CD14-positive monocyte (primary cell): ENCODE data around the gene GGTLC1. TPM values are rescaled to one million over a fixed set of nuclear protein-coding genes. Genes with fewer than 3 reads are reported as not detected.

Source experiments
- DNase-seq, 3 donors: peaks; one replicate each; pipeline ENCODE4 v3.0.0-alpha.2; 2011 to 2022
- H2AFZ ChIP-seq: 2 replicates; pipeline ENCODE4 v1.6.0; 2012; ENCODE audit warnings: mild to moderate bottlenecking, low read depth, low read length, inconsistent platforms; ENCODE audit not compliant: insufficient read depth, poor library complexity, severe bottlenecking
- H3K27ac ChIP-seq, 2 donors: 1 replicate in 1 of 2; 2 replicates in 1 of 2; pipeline ENCODE4 v1.5.1; 2012 to 2013; ENCODE audit warnings: low read length in 2 of 2, control low read depth in 1 of 2, inconsistent platforms in 1 of 2, low read depth in 1 of 2, mild to moderate bottlenecking in 1 of 2
- H3K27me3 ChIP-seq, 2 donors: one replicate each; pipeline versions ENCODE4 v1.6.0 to v1.6.1; 2011 to 2013; ENCODE audit warnings: low read length in 2 of 2; ENCODE audit not compliant: control insufficient read depth in 2 of 2, insufficient read depth in 2 of 2
- H3K36me3 ChIP-seq, 2 donors: replicated peaks in 1 of 2; 1 replicate in 1 of 2; 2 replicates in 1 of 2; pipeline versions ENCODE4 v1.5.1 to v1.6.1; 2012 to 2013; ENCODE audit warnings: low read length in 2 of 2, control low read depth in 1 of 2, inconsistent platforms in 1 of 2, mild to moderate bottlenecking in 1 of 2; ENCODE audit not compliant: insufficient read depth in 2 of 2, control insufficient read depth in 1 of 2
- H3K4me1 ChIP-seq, 2 donors: 1 replicate in 1 of 2; 2 replicates in 1 of 2; pipeline versions ENCODE4 v1.5.1 to v1.6.1; 2012 to 2013; ENCODE audit warnings: low read length in 2 of 2, control low read depth in 1 of 2, inconsistent platforms in 1 of 2, mild to moderate bottlenecking in 1 of 2, moderate library complexity in 1 of 2; ENCODE audit not compliant: insufficient read depth in 2 of 2, control insufficient read depth in 1 of 2
- H3K4me2 ChIP-seq: replicated peaks from 2 replicates; pipeline ENCODE3; 2012; ENCODE audit warnings: low read length, moderate library complexity, mild to moderate bottlenecking; ENCODE audit not compliant: poor library complexity, severe bottlenecking; ENCODE audit errors: extremely low read depth
- H3K4me3 ChIP-seq, 3 experiments: fragments of 200-600 bp in 1 of 3; sonication (generic) in 1 of 3; replicated peaks in 1 of 3; 1 replicate in 2 of 3; 2 replicates in 1 of 3; pipeline ENCODE4 v1.5.1; 2011 to 2013; ENCODE audit warnings: low read length in 3 of 3, mild to moderate bottlenecking in 3 of 3, control low read depth in 2 of 3, low read depth in 2 of 3, inconsistent platforms in 1 of 3, moderate library complexity in 1 of 3
- H3K79me2 ChIP-seq: 2 replicates; pipeline ENCODE4 v1.6.0; 2012; ENCODE audit warnings: mild to moderate bottlenecking, control low read depth, inconsistent platforms, low read length, moderate library complexity; ENCODE audit not compliant: insufficient read depth
- H3K9ac ChIP-seq: 2 replicates; pipeline ENCODE4 v1.6.0; 2017; ENCODE audit warnings: low read length, mild to moderate bottlenecking; ENCODE audit not compliant: insufficient read depth, poor library complexity, severe bottlenecking
- H3K9me3 ChIP-seq, 2 donors: replicated peaks in 1 of 2; 1 replicate in 1 of 2; 2 replicates in 1 of 2; pipeline versions ENCODE4 v1.5.1 to v1.6.1; 2012 to 2013; ENCODE audit warnings: low read length in 2 of 2, control low read depth in 1 of 2; ENCODE audit not compliant: control insufficient read depth in 1 of 2, insufficient read depth in 1 of 2
- H4K20me1 ChIP-seq: 2 replicates; pipeline ENCODE4 v1.6.0; 2012; ENCODE audit warnings: mild to moderate bottlenecking, low read length, control low read depth, moderate library complexity; ENCODE audit not compliant: insufficient read depth
- H3K27ac Mint-ChIP-seq, 7 donors: one replicate each; pipeline ENCODE4 v1.8.0; 2020; ENCODE audit warnings: mild to moderate bottlenecking in 7 of 7, mixed read lengths in 7 of 7, moderate library complexity in 6 of 7, inconsistent platforms in 2 of 7
- H3K27me3 Mint-ChIP-seq, 3 donors: one replicate each; pipeline ENCODE4 v1.8.0; 2021 to 2022; ENCODE audit warnings: low read depth in 3 of 3, mild to moderate bottlenecking in 3 of 3, mixed read lengths in 3 of 3, moderate library complexity in 3 of 3, inconsistent platforms in 1 of 3
- H3K36me3 Mint-ChIP-seq, 2 donors: one replicate each; pipeline ENCODE4 v1.8.0; 2020; ENCODE audit warnings: mixed read lengths in 2 of 2, inconsistent platforms in 1 of 2, mild to moderate bottlenecking in 1 of 2
- H3K4me1 Mint-ChIP-seq: one replicate; pipeline ENCODE4 v1.8.0; 2020; ENCODE audit warnings: mild to moderate bottlenecking, mixed read lengths
- H3K4me3 Mint-ChIP-seq, 2 donors: one replicate each; pipeline ENCODE4 v1.8.0; 2020; ENCODE audit warnings: mild to moderate bottlenecking in 2 of 2, mixed read lengths in 2 of 2, moderate library complexity in 1 of 2
- H3K9me3 Mint-ChIP-seq, 7 donors: one replicate each; pipeline ENCODE4 v1.8.0; 2020 to 2022; ENCODE audit warnings: mixed read lengths in 7 of 7, mild to moderate bottlenecking in 6 of 7, moderate library complexity in 6 of 7, inconsistent platforms in 2 of 7
- CTCF ChIP-seq: fragments of 200-600 bp; IDR thresholded peaks from one replicate; pipeline ENCODE4 v1.8.0; 2022; ENCODE audit warnings: antibody characterized with exemption, mild to moderate bottlenecking
- WGBS: methylation state at CpG from one replicate; pipeline ENCODE4 v1.1.5; 2013; ENCODE audit warnings: missing lambda C conversion rate; ENCODE audit not compliant: insufficient coverage; 5-methylcytosine and 5-hydroxymethylcytosine counted together
- intact Hi-C, 2 donors: fragments of 100-400 bp; cut with micrococcal nuclease; formaldehyde crosslinking; loops; one replicate each; pipeline versions ENCODE4 v1.15.0 to v1.15.1; 2023
- polyA minus RNA-seq: library from RNA; depleted of rRNA, polyadenylated mRNA; stranded (reverse); fragments of >200 nt; gene quantifications from 2 replicates; pipeline ENCODE4 v1.2.3, GENCODE V29; 2012
- polyA plus RNA-seq, 3 donors: library from polyadenylated mRNA; depleted of rRNA in 1 of 3; unstranded in 2 of 3; stranded (reverse) in 1 of 3; fragments of 300-500 nt in 2 of 3; fragments of >200 nt in 1 of 3; fragmentation: Illumina TruSeq in 2 of 3; gene quantifications; 1 replicate in 2 of 3; 2 replicates in 1 of 3; pipeline ENCODE4 v1.2.3, GENCODE V29; 2012 to 2021
- total RNA-seq, 12 experiments: library from RNA in 1 of 12; stranded (reverse) in 1 of 12; fragments of 120-200 nt in 1 of 12; gene quantifications; one replicate each; pipeline ENCODE4 v1.2.4 and lab custom pipeline; 2013 to 2026; ENCODE audit warnings: mixed read lengths in 6 of 12, inconsistent platforms in 1 of 12

Gene GGTLC1
- total RNA-seq (2013) = not detected
- polyA plus RNA-seq = not detected
- polyA minus RNA-seq = not detected in 2 replicates
- 0 to 0.17 (median 0) reads per million in 11 experiments for total RNA-seq (lab: John Stamatoyannopoulos, UW)

DNA sequence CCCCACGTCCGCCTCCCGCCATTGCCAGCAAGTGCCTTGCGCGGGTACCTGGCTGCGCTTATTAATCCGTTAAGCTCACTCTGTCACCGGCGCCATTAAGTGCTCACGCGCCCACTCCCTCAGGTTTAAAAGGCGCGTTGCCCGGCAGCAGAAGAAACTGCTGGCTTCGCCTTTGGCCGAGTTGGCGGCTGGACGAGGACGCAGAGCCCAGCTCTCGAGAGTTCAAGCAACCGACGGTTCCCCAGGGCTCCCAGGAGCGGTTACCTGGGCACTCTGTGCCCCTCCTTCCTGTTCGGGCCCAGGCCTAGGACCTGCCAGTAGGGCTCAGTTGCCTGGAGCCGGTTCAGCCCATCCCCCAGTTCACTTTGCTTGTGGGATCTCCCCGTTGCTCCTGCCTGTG lies at the start of gene GGTLC1:
Gene GGTLC1 (minus strand): TSS at position 219 of the 400 bp plus-strand sequence. CDS start 2,168 bp downstream, outside the sequence.
- Histone ChIP-seq H3K4me1 (no peaks in the 10 kb centered on the region), H2AFZ (no peak within 1 kb of the TSS), H4K20me1 (no peaks in the 10 kb centered on the region), H3K9ac (no peak within 1 kb of the TSS), H3K36me3 (no peaks in the 10 kb centered on the region), H3K9me3 (no peaks in the 10 kb centered on the region), H3K4me2 (no peak within 1 kb of the TSS), H3K79me2 (no peaks in the 10 kb centered on the region), H3K27me3 (no peaks in the 10 kb centered on the region), H3K4me3 (no peak within 1 kb of the TSS), H3K27ac (no peak within 1 kb of the TSS)
- H3K36me3 Mint-ChIP-seq = no peaks in the 10 kb centered on the region
- no peak for TF ChIP-seq CTCF
- no peaks in the 10 kb centered on the region for H3K4me1 Mint-ChIP-seq
- intact Hi-C loops = no loop called here
- H3K9me3 Mint-ChIP-seq = peaks cover 0 to 2% (median 0%) of the 10 kb centered on the region in 7 donors
- H3K27me3 Mint-ChIP-seq = no peaks in the 10 kb centered on the region
- no peak within 1 kb of the TSS for H3K4me3 Mint-ChIP-seq
- peak within 1 kb of the TSS in 1 of 7 donors; percentile 60 for H3K27ac Mint-ChIP-seq
- 91% methylated on average over 17 of the region's 26 CpGs for WGBS
- DNase-seq = no peak

DNA sequence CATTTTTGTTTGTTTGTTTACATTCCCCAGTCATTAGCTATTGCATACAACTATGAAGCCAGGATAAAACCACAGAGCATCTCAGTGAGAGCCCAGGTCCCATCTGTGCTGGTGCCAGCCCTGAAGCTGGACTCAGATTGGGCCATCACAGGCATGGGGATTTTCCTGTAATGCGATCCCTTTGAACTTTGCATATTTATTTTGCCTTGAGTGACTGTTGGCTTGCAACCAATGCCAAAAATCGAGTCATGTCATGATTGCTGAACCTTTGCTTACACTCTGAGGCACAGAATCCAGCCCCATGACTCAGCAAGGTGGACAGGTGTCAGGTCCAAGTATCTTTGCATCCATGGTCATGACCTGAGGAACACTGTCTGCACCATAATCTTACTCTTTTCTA lies 46.2 kb upstream of the GGTLC1 start:
- no peaks in the 10 kb centered on the region for H3K79me2 ChIP-seq
- intact Hi-C loops = no loop called here
- H2AFZ ChIP-seq = no peak overlapping the region
- no peak for TF ChIP-seq CTCF
- peaks cover 0 to 4% of the 10 kb centered on the region in 2 donors for H3K4me1 ChIP-seq
- no peak overlapping the region for H3K27ac Mint-ChIP-seq
- WGBS = 82% methylated on average over 2 of the region's 2 CpGs
- H3K27ac ChIP-seq = no peak overlapping the region
- DNase-seq = no peak
- no peak overlapping the region for H3K4me2 ChIP-seq
- no peaks in the 10 kb centered on the region for H3K9me3 ChIP-seq
- peaks cover 0 to 1% (median 0%) of the 10 kb centered on the region in 3 donors for H3K27me3 Mint-ChIP-seq
- no peak overlapping the region for H3K4me3 ChIP-seq
- H3K4me3 Mint-ChIP-seq = no peak overlapping the region
- H4K20me1 ChIP-seq = no peaks in the 10 kb centered on the region
- no peaks in the 10 kb centered on the region for H3K36me3 Mint-ChIP-seq
- no peaks in the 10 kb centered on the region for H3K27me3 ChIP-seq
- peaks cover 0 to 5% (median 0%) of the 10 kb centered on the region in 7 donors for H3K9me3 Mint-ChIP-seq
- no peaks in the 10 kb centered on the region for H3K36me3 ChIP-seq
- peaks cover 7% of the 10 kb centered on the region for H3K4me1 Mint-ChIP-seq
- no peak overlapping the region for H3K9ac ChIP-seq
